GM12801 (cell line): Measurements from ENCODE around the gene IFI35.

Experiments
- CTCF ChIP-seq: IDR thresholded peaks from one replicate; pipeline ENCODE4 v1.5.1; 2011; ENCODE audit warnings: control low read depth; ENCODE audit not compliant: insufficient read length; ENCODE audit errors: extremely low read depth

The IFI35 gene

DNA sequence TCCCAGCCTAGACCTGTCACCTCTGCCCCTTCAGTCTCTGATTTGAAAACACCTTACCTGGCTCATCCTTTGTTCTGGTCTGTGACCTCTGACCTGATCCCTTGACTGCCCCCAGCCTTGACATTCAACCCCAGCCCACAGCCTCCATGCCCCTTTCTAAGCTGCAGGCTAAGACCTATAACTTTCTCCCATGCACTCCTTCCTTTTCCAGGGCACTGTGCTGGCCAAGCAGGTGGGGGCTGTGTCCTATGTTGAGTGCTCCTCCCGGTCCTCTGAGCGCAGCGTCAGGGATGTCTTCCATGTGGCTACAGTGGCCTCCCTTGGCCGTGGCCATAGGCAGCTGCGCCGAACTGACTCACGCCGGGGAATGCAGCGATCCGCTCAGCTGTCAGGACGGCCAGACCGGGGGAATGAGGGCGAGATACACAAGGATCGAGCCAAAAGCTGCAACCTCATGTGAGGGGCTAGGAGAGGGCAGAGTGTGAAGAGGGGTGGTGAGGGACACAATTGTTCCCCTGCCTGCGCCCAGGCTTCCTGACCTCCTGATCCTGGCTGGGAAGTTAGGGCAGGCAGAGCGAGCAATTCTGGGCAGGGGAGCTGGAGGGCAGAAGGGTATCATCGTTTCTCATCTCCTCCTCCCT, 21.8 kb downstream of the IFI35 start:
- no peak for TF ChIP-seq CTCF

- no peak for TF ChIP-seq CTCF
Observed at GRCh38 chr17:43030137-43030767, 23.7 kb downstream of the IFI35 start.

DNA sequence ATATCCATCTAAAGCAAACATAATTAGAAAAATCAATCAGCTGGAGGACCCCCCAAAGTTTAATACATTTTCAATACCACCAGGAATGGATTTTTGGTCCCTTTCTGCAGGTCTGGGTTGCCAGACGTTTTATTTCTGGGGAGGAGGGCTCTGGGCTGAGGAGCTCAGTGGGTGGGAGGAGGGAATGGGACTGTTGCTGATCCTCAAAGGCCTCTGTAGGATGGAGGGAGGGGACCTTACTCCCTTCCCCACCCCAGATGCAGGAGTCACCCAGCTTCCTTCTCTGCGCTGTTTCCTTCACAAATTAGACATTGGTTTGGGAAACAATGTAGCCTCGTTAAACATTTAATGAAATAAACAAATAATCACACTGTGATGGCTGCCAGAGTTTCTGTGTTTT, 25.1 kb downstream of the IFI35 start:
- TF ChIP-seq CTCF: no peak

- no peak for TF ChIP-seq CTCF
Observed at GRCh38 chr17:43033948-43034881, 27.6 kb downstream of the IFI35 start.

DNA sequence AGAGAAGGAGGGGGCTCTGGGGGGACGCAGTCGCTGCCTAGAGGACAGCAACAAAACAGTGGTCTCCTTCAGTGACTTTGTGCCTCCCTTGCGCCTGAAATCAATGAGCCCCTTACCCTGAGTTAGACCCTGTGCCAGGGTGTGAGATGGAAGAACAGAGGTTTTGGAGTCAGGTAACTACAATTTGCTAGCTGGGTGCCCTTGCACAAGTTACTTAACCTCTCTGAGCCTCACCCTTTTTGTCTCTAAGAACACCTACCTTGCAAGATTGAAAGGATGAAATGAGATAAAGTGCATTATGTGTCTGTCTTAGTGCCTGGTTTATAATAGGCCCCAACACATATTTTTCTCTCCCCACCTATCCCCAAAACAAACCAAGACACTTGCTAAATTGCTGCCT, 28.3 kb downstream of the IFI35 start:
- TF ChIP-seq CTCF: no peak

- no peak for TF ChIP-seq CTCF
Observed at GRCh38 chr17:43039646-43040045, 33.1 kb downstream of the IFI35 start.

- TF ChIP-seq CTCF: no peak
Observed at GRCh38 chr17:43040655-43041054, 34.1 kb downstream of the IFI35 start.
